HepG2 (cell line): ENCODE measurements around the gene MBOAT7. TPM values are rescaled to one million over a fixed set of nuclear protein-coding genes. Genes with fewer than 3 reads are reported as not detected.

Source experiments
- FIP1L1 ChIP-seq: fragments of 200-400 bp; formaldehyde crosslinking; IDR thresholded peaks from 2 replicates; pipeline ENCODE4 v1.6.1; 2018; ENCODE audit warnings: low read depth, mild to moderate bottlenecking, low read length, moderate library complexity, borderline replicate concordance; ENCODE audit not compliant: insufficient read depth
- GTF2F1 ChIP-seq: fragments of 150-350 bp; IDR thresholded peaks from 2 replicates; pipeline ENCODE4 v1.6.1; 2014; ENCODE audit warnings: low read length
- HMGXB4 ChIP-seq, 2 experiments: sonication (generic) in 1 of 2; formaldehyde crosslinking in 1 of 2; IDR thresholded peaks; 2 replicates each; pipeline versions ENCODE4 v1.4.0 to v1.6.1; 2018 to 2020; ENCODE audit warnings: missing genetic modification reagents in 2 of 2, borderline replicate concordance in 1 of 2, low read depth in 1 of 2, mild to moderate bottlenecking in 1 of 2, missing biosample characterization in 1 of 2
- KLF9 ChIP-seq: IDR thresholded peaks from 2 replicates; pipeline ENCODE4 v1.6.1; 2016; ENCODE audit warnings: low read depth
- SP140L ChIP-seq: sonication (generic); formaldehyde crosslinking; IDR thresholded peaks from 2 replicates; pipeline ENCODE4 v1.4.0; 2020; ENCODE audit warnings: missing genetic modification reagents, borderline replicate concordance
- YEATS2 ChIP-seq: sonication (generic); formaldehyde crosslinking; IDR thresholded peaks from 2 replicates; pipeline ENCODE4 v1.4.0; 2020; ENCODE audit warnings: missing genetic modification reagents, borderline replicate concordance
- ZFP1 ChIP-seq: IDR thresholded peaks from 2 replicates; pipeline ENCODE4 v1.6.1; 2016
- ZFP37 ChIP-seq: sonication (generic); formaldehyde crosslinking; IDR thresholded peaks from 2 replicates; pipeline ENCODE4 v1.4.0; 2020; ENCODE audit warnings: missing genetic modification reagents, borderline replicate concordance
- ZNF263 ChIP-seq: sonication (generic); formaldehyde crosslinking; IDR thresholded peaks from 2 replicates; pipeline ENCODE4 v1.4.0; 2020; ENCODE audit warnings: missing genetic modification reagents
- ZNF609 ChIP-seq: sonication (generic); formaldehyde crosslinking; IDR thresholded peaks from 2 replicates; pipeline ENCODE4 v1.4.0; 2020; ENCODE audit warnings: mild to moderate bottlenecking, missing genetic modification reagents, borderline replicate concordance
- ZNF670 ChIP-seq: sonication (generic); formaldehyde crosslinking; IDR thresholded peaks from 2 replicates; pipeline ENCODE4 v1.8.0; 2022; ENCODE audit warnings: mild to moderate bottlenecking, missing genetic modification reagents, borderline replicate concordance
- ZNF710 ChIP-seq: sonication (generic); formaldehyde crosslinking; IDR thresholded peaks from 2 replicates; pipeline ENCODE4 v1.5.0; 2020; ENCODE audit warnings: mild to moderate bottlenecking, missing genetic modification reagents, borderline replicate concordance
- polyA plus RNA-seq, 8 experiments: library from polyadenylated mRNA; depleted of rRNA in 3 of 8; stranded (reverse) in 7 of 8; unstranded in 1 of 8; fragments of >200 nt; fragmentation: Illumina TruSeq in 4 of 8; extraction: Trizol in 4 of 8; gene quantifications; 2 replicates each; pipeline versions ENCODE4 v1.2.1 to v1.2.3, GENCODE V29; 2011 to 2016; ENCODE audit warnings: low read depth in 4 of 8, missing spikeins in 1 of 8, mixed read lengths in 1 of 8; ENCODE audit not compliant: insufficient read depth in 1 of 8
- total RNA-seq, 5 experiments: library from RNA; depleted of rRNA; stranded (reverse); fragments of >200 nt; fragmentation: Illumina TruSeq; extraction: Trizol; gene quantifications; 2 replicates each; pipeline ENCODE4 v1.2.3, GENCODE V29; 2016; ENCODE audit warnings: low read depth in 1 of 5
- TF ChIP-seq, protein P1 (sequence below): sonication (generic); formaldehyde crosslinking; IDR thresholded peaks from 2 replicates; pipeline ENCODE4 v1.5.1; 2020; ENCODE audit warnings: mild to moderate bottlenecking, missing genetic modification reagents

MBOAT7 gene
- total and polyA plus RNA-seq, 2 of the 13 experiments (the other 11 are each of a cell fraction or from before 2014, with no cell fraction given): 22.2 to 25.5 TPM

DNA sequence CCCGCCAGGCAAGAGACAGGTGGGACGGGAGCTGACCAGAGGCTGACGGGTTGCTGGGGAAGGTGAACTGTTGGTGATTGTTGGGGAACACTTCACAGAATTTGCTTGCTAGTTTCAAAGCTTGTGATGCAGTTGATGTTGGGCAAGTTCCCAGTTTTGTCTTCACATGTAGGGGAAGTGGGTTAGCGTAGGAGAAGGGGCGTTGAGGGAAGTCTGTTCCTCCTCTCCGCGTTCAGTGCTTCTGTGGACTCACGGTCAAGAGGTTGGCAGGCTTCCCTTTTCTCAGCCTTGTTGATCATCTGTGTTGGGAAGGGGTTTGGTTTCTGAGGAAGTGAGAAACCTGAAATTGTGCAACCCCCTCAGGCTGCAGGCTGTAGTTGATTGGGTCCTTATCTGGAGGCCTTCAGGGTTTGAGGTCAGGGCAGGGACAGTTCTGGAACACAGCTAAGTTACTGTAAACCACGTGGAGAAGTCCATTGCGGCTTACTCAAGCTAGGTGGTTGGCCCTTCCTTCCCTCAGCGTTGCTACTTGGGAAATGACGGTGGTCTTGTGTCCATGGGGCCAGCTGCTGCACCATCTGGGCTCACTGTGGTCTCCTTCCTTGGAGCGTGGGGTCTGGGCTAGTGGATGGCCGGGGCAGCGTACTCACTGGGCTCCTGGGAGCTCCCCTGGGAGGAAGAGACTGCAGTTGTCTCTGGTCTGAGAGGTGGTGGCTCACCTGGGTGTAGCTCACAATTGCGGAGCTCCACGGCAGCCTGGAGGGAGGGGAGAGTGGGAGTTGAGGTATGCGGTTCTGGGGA, 18.8 kb upstream of the MBOAT7 start (continued):
- no peak for TF ChIP-seq ZNF670
- TF ChIP-seq KLF9 (CRISPR knock-in tag): no peak
- TF ChIP-seq ZNF609 (CRISPR knock-in tag): no peak
- TF ChIP-seq ZNF263: no peak
- no peak for TF ChIP-seq FIP1L1
- no peak for TF ChIP-seq HMGXB4 (CRISPR knock-in tag; IDR thresholded peaks at IDR 0.05; ENCODE audit: borderline replicate concordance in 1 of 2, low read depth in 1 of 2)
- TF ChIP-seq ZNF710 (CRISPR knock-in tag): no peak
- TF ChIP-seq, protein P1, sequence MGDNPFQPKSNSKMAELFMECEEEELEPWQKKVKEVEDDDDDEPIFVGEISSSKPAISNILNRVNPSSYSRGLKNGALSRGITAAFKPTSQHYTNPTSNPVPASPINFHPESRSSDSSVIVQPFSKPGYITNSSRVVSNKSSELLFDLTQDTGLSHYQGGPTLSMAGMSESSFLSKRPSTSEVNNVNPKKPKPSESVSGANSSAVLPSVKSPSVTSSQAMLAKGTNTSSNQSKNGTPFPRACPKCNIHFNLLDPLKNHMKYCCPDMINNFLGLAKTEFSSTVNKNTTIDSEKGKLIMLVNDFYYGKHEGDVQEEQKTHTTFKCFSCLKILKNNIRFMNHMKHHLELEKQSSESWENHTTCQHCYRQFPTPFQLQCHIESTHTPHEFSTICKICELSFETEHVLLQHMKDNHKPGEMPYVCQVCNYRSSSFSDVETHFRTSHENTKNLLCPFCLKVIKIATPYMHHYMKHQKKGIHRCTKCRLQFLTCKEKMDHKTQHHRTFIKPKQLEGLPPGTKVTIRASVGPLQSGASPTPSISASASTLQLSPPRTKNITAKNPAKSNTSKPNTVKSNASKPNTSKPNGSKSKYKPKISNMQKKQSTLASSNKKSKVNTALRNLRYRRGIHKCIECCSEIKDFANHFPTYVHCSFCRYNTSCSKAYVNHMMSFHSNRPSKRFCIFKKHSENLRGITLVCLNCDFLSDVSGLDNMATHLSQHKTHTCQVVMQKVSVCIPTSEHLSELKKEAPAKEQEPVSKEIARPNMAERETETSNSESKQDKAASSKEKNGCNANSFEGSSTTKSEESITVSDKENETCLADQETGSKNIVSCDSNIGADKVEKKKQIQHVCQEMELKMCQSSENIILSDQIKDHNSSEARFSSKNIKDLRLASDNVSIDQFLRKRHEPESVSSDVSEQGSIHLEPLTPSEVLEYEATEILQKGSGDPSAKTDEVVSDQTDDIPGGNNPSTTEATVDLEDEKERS (CRISPR knock-in tag): peak; percentile 55; the same call in 1 of the 2 replicates
- no peak for TF ChIP-seq SP140L
- no peak for TF ChIP-seq ZFP37 (CRISPR knock-in tag)
- no peak for TF ChIP-seq GTF2F1
- no peak; the same call in 1 of the 2 replicates for TF ChIP-seq ZFP1 (CRISPR knock-in tag)
- TF ChIP-seq YEATS2 (CRISPR knock-in tag): peak; percentile 65; the same call in 1 of the 2 replicates
